Measurements from ENCODE around the gene TMSB10. TPM values are rescaled to one million over a fixed set of nuclear protein-coding genes. Genes with fewer than 3 reads are reported as not detected.
"Not testable (repeated sequence)": the region's sequence is repeated elsewhere in the genome, so short reads cannot be mapped to it uniquely, and the experiment has no call there.

The TMSB10 gene
- total RNA-seq, 4 donors from 2014 or later: 693 to 2,974 (median 1,499) TPM

- H3K27ac ChIP-seq: no peak overlapping the region
- H3K36me3 ChIP-seq: no peaks in the 10 kb centered on the region
- H3K27me3 ChIP-seq: no peaks in the 10 kb centered on the region
- H3K4me1 ChIP-seq: no peaks in the 10 kb centered on the region
- DNase-seq: no peak
- intact Hi-C loops (cut with DNase I; ENCODE audit: low total_unique reads): no loop called here
- H3K4me3 ChIP-seq: no peak overlapping the region
- no peak for TF ChIP-seq POLR2A (IDR thresholded peaks at IDR 0.05)
- TF ChIP-seq CTCF (IDR thresholded peaks at IDR 0.05): no peak
- H3K9me3 ChIP-seq: no peaks in the 10 kb centered on the region
Observed at GRCh38 chr2:84940831-84941412, 35.5 kb downstream of the TMSB10 start.

- H3K4me3 ChIP-seq: no peak overlapping the region
- intact Hi-C loops (cut with DNase I; ENCODE audit: low total_unique reads): no loop called here
- no peaks in the 10 kb centered on the region for H3K9me3 ChIP-seq
- no peak for TF ChIP-seq POLR2A (IDR thresholded peaks at IDR 0.05)
- TF ChIP-seq CTCF (IDR thresholded peaks at IDR 0.05): no peak
- no peaks in the 10 kb centered on the region for H3K4me1 ChIP-seq
- H3K36me3 ChIP-seq: no peaks in the 10 kb centered on the region
- DNase-seq: no peak
- H3K27me3 ChIP-seq: no peaks in the 10 kb centered on the region
- no peak overlapping the region for H3K27ac ChIP-seq
Observed at GRCh38 chr2:84942166-84942565, 36.7 kb downstream of the TMSB10 start.

GRCh38 chr2:84942964-84943421 is 37.5 kb downstream of the TMSB10 start:
- intact Hi-C loops (cut with DNase I; ENCODE audit: low total_unique reads): no loop called here
- Histone ChIP-seq H3K4me3 (no peak overlapping the region), H3K4me1 (no peaks in the 10 kb centered on the region), H3K36me3 (no peaks in the 10 kb centered on the region), H3K27ac (no peak overlapping the region), H3K27me3 (no peaks in the 10 kb centered on the region), H3K9me3 (no peaks in the 10 kb centered on the region)
- DNase-seq: no peak
- TF ChIP-seq POLR2A (IDR thresholded peaks at IDR 0.05): no peak
- no peak for TF ChIP-seq CTCF (IDR thresholded peaks at IDR 0.05)

DNA sequence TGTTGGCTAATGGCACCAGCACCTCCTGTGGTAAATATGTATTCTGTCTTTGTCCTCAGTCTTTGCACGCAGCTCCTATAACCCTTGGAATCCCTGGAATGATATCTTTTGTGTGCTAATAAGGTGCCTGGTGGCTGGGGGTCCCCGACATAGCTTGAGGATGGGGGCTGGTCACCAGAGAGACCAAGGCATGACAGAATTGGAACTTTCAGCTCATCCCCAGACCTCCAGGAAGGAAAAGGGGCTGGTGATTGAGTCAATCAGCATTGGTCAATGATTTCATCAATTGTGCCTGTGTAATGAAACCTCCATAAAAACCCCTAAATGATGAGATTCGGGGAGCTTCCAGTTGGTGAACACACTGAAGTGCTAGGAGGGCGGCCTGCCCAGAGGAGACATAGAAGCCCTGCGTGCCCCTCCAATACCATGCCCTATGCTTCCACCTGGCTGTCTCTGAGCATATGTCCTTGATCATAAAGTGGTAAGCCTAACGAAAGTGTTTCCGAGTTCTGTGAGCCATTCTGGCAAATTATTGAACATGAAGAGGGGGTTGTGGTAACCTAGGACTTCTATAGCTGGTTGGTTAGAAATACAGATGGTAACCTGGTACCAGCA is 38.9 kb downstream of the TMSB10 start:
- no peaks in the 10 kb centered on the region for H3K36me3 ChIP-seq
- H3K27me3 ChIP-seq: no peaks in the 10 kb centered on the region
- intact Hi-C loops (cut with DNase I; ENCODE audit: low total_unique reads): no loop called here
- TF ChIP-seq CTCF (IDR thresholded peaks at IDR 0.05) (no peak), POLR2A (IDR thresholded peaks at IDR 0.05) (no peak)
- no peak overlapping the region for H3K27ac ChIP-seq
- DNase-seq: no peak
- H3K9me3 ChIP-seq: no peaks in the 10 kb centered on the region
- H3K4me1 ChIP-seq: no peaks in the 10 kb centered on the region
- H3K4me3 ChIP-seq: no peak overlapping the region

DNA sequence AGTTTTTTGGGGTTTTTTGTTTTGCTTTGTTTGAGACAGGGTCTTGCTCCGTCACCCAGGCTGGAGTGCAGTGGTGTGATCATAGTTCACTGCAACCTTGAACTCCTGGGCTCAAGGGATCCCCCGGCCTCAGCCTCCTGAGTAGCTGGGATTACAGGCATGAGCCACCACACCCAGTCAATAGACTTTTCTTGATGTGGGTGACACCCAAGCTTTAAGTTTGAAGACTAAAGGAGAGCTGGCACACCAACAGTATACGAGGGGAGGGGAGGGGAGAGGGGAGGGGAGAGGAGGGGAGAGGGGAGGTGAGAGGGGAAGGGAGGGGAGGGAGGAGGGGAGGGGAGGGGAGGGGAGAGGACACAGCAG is 40.4 kb downstream of the TMSB10 start:
- DNase-seq; H3K9me3 ChIP-seq; H3K36me3 ChIP-seq; intact Hi-C loops (cut with DNase I; ENCODE audit: low total_unique reads); H3K4me3 ChIP-seq; H3K27me3 ChIP-seq; H3K4me1 ChIP-seq; H3K27ac ChIP-seq: not testable (repeated sequence)

All from uterus (tissue), 4 donors.